ENCODE data around the gene TPRN.

- no peak for TF ChIP-seq CTCF (IDR thresholded peaks at IDR 0.05; ENCODE audit: extremely low read depth in 1 of 2, insufficient read depth in 1 of 2, low read depth in 1 of 2, low read length in 2 of 2)
- no peak for TF ChIP-seq MAX (IDR thresholded peaks at IDR 0.05; ENCODE audit: insufficient read depth, insufficient read length)
- no peak for TF ChIP-seq POLR2A (IDR thresholded peaks at IDR 0.05; ENCODE audit: low read depth, low read length)
- TF ChIP-seq FOS (IDR thresholded peaks at IDR 0.05; ENCODE audit: borderline replicate concordance, insufficient read depth, low read length) = no peak
- no peak for TF ChIP-seq EZH2 (IDR thresholded peaks at IDR 0.05; ENCODE audit: borderline replicate concordance, low read depth, low read length, severe bottlenecking)
- TF ChIP-seq JUN (IDR thresholded peaks at IDR 0.05; ENCODE audit: borderline replicate concordance, insufficient read depth, insufficient read length, low read depth) = no peak
- TF ChIP-seq POLR2AphosphoS5 (IDR thresholded peaks at IDR 0.05; ENCODE audit: insufficient read depth, low read depth, low read length) = no peak
Measured at GRCh38 chr9:137231372-137232039, 31.0 kb upstream of the TPRN start.
